SU-DHL-6 (cell line): ENCODE data around the gene GPR161.

Experiments
- CTCF ChIP-seq: fragments of 200-600 bp; sonication (generic); IDR thresholded peaks from one replicate; pipeline ENCODE4 v1.5.1; 2017; ENCODE audit warnings: antibody characterized with exemption, mild to moderate bottlenecking, low read length, moderate library complexity; ENCODE audit not compliant: insufficient read depth, poor library complexity, severe bottlenecking
- EZH2phosphoT487 ChIP-seq: fragments of 200-600 bp; sonication (generic), shearing (Covaris generic); conservative IDR thresholded peaks from 2 replicates; pipeline ENCODE4 v1.6.1; 2018; ENCODE audit warnings: mild to moderate bottlenecking, antibody characterized with exemption, low read length, moderate library complexity, mixed read lengths

GRCh38 chr1:168099337-168099801, 37.4 kb downstream of the GPR161 start:
- no peak for TF ChIP-seq CTCF
- TF ChIP-seq EZH2phosphoT487: no peak
